ENCODE measurements around the gene USP17L25.
"Not testable (repeated sequence)": the region's sequence is repeated elsewhere in the genome, so short reads cannot be mapped to it uniquely, and the experiment has no call there.

USP17L25 gene, protein sequence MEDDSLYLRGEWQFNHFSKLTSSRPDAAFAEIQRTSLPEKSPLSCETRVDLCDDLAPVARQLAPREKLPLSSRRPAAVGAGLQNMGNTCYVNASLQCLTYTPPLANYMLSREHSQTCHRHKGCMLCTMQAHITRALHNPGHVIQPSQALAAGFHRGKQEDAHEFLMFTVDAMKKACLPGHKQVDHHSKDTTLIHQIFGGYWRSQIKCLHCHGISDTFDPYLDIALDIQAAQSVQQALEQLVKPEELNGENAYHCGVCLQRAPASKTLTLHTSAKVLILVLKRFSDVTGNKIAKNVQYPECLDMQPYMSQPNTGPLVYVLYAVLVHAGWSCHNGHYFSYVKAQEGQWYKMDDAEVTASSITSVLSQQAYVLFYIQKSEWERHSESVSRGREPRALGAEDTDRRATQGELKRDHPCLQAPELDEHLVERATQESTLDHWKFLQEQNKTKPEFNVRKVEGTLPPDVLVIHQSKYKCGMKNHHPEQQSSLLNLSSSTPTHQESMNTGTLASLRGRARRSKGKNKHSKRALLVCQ

DNA sequence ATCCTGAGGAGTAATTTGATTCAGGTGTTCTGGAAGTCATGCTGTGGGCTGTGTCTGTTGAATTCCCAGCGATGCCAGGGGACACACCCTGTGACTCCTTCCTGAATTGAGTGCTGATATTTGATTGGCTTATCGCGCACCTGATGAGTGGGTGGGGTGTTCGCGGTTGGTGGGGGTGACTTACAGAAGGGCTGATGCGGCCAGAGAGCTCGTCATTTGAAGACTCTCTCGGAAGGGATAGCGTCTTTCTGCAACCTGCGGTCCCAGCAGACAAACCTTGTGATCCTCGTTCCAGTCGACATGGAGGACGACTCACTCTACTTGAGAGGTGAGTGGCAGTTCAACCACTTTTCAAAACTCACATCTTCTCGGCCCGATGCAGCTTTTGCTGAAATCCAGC is at the start of gene USP17L25:
Gene USP17L25 (plus strand): TSS at position 301 of the 400 bp plus-strand sequence. CDS start 0 bp downstream, at position 301.
- DNase-seq: not testable (repeated sequence)

DNA sequence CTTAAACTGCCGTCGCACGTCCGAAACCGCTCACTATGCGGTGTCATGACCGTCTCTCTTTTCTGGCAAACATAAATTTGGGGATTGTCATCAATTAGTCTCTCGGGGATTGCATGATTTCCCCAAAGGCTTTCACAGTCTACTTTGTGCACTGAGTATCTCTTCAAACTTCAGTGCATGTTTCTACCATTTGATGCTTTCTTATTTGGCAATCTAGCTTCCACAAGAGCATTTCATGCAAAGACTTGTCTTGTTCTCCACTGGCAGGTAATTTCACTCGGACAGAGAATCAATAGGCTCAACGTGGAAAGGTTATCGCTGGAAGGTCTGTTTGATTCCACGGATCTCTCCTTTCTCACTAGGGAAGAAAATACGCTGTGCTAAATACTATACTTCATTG is 5.5 kb upstream of the USP17L25 start:
- DNase-seq: not testable (repeated sequence)

DNA sequence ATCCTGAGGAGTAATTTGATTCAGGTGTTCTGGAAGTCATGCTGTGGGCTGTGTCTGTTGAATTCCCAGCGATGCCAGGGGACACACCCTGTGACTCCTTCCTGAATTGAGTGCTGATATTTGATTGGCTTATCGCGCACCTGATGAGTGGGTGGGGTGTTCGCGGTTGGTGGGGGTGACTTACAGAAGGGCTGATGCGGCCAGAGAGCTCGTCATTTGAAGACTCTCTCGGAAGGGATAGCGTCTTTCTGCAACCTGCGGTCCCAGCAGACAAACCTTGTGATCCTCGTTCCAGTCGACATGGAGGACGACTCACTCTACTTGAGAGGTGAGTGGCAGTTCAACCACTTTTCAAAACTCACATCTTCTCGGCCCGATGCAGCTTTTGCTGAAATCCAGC is 4.8 kb upstream of the USP17L25 start, which contains the start of gene USP17L24:
Gene USP17L24 (plus strand): TSS at position 301 of the 400 bp plus-strand sequence. CDS start 0 bp downstream, at position 301.
- DNase-seq: not testable (repeated sequence)

DNA sequence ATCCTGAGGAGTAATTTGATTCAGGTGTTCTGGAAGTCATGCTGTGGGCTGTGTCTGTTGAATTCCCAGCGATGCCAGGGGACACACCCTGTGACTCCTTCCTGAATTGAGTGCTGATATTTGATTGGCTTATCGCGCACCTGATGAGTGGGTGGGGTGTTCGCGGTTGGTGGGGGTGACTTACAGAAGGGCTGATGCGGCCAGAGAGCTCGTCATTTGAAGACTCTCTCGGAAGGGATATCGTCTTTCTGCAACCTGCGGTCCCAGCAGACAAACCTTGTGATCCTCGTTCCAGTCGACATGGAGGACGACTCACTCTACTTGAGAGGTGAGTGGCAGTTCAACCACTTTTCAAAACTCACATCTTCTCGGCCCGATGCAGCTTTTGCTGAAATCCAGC is 4.6 kb downstream of the USP17L25 start, which contains the start of gene USP17L26:
Gene USP17L26 (plus strand): TSS at position 301 of the 400 bp plus-strand sequence. CDS start 0 bp downstream, at position 301.
- not testable (repeated sequence) for DNase-seq

DNA sequence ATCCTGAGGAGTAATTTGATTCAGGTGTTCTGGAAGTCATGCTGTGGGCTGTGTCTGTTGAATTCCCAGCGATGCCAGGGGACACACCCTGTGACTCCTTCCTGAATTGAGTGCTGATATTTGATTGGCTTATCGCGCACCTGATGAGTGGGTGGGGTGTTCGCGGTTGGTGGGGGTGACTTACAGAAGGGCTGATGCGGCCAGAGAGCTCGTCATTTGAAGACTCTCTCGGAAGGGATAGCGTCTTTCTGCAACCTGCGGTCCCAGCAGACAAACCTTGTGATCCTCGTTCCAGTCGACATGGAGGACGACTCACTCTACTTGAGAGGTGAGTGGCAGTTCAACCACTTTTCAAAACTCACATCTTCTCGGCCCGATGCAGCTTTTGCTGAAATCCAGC is 9.4 kb downstream of the USP17L25 start, which contains the start of gene USP17L5:
Gene USP17L5 (plus strand): TSS at position 301 of the 400 bp plus-strand sequence. CDS start 0 bp downstream, at position 301.
- not testable (repeated sequence) for DNase-seq

DNA sequence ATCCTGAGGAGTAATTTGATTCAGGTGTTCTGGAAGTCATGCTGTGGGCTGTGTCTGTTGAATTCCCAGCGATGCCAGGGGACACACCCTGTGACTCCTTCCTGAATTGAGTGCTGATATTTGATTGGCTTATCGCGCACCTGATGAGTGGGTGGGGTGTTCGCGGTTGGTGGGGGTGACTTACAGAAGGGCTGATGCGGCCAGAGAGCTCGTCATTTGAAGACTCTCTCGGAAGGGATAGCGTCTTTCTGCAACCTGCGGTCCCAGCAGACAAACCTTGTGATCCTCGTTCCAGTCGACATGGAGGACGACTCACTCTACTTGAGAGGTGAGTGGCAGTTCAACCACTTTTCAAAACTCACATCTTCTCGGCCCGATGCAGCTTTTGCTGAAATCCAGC is 14.1 kb downstream of the USP17L25 start, which contains the start of gene USP17L27:
Gene USP17L27 (plus strand): TSS at position 301 of the 400 bp plus-strand sequence. CDS start 0 bp downstream, at position 301.
- not testable (repeated sequence) for DNase-seq

DNA sequence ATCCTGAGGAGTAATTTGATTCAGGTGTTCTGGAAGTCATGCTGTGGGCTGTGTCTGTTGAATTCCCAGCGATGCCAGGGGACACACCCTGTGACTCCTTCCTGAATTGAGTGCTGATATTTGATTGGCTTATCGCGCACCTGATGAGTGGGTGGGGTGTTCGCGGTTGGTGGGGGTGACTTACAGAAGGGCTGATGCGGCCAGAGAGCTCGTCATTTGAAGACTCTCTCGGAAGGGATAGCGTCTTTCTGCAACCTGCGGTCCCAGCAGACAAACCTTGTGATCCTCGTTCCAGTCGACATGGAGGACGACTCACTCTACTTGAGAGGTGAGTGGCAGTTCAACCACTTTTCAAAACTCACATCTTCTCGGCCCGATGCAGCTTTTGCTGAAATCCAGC is 18.9 kb downstream of the USP17L25 start, which contains the start of gene USP17L28:
Gene USP17L28 (plus strand): TSS at position 301 of the 400 bp plus-strand sequence. CDS start 0 bp downstream, at position 301.
- not testable (repeated sequence) for DNase-seq

DNA sequence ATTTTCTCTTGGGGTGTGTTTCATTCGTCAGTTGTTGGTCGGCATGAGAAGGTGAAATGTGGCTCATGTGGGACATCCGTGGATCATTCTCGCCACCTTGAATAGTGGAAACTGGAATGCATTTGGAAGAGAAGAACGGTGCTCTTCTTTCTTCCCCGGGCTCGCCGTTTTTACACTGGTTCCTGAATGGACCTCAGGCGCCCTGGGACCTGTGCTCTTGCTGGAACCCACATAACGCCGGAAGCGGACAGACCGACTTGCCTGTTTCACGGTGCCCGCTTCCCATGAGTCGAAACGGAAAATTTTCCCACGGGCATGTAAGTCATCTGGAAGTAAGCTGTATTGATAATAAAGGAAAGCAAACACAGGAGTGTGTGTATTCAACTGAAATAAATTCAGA is 21.2 kb downstream of the USP17L25 start:
- DNase-seq: not testable (repeated sequence)

DNA sequence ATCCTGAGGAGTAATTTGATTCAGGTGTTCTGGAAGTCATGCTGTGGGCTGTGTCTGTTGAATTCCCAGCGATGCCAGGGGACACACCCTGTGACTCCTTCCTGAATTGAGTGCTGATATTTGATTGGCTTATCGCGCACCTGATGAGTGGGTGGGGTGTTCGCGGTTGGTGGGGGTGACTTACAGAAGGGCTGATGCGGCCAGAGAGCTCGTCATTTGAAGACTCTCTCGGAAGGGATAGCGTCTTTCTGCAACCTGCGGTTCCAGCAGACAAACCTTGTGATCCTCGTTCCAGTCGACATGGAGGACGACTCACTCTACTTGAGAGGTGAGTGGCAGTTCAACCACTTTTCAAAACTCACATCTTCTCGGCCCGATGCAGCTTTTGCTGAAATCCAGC is 23.6 kb downstream of the USP17L25 start, which contains the start of gene USP17L29:
Gene USP17L29 (plus strand): TSS at position 301 of the 400 bp plus-strand sequence. CDS start 0 bp downstream, at position 301.
- DNase-seq: not testable (repeated sequence)

DNA sequence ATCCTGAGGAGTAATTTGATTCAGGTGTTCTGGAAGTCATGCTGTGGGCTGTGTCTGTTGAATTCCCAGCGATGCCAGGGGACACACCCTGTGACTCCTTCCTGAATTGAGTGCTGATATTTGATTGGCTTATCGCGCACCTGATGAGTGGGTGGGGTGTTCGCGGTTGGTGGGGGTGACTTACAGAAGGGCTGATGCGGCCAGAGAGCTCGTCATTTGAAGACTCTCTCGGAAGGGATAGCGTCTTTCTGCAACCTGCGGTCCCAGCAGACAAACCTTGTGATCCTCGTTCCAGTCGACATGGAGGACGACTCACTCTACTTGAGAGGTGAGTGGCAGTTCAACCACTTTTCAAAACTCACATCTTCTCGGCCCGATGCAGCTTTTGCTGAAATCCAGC is 33.1 kb downstream of the USP17L25 start, which contains the start of gene USP17L30:
Gene USP17L30 (plus strand): TSS at position 301 of the 400 bp plus-strand sequence. CDS start 0 bp downstream, at position 301.
- DNase-seq: not testable (repeated sequence)

DNA sequence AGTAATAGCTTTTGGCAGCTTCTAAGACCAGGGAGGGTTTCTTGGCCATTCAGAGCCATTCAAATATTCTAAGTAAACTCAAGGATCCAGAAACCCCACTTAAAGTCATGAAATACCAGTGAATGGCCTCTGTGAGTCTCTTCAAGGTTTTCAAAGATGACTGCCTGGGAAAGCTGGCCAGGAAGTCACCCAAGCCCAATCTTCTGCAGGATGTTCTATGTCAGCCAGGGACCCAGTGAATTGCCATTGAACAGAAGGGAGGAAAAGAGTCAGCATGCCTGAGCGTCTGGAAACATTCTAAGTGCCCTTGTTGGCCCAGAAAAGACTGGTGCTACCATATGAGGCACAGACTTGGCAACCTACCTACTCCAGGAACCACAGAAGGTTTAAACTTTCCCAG is 50.2 kb downstream of the USP17L25 start:
- not testable (repeated sequence) for DNase-seq
